Activated CD4-positive, alpha-beta T cell treated with anti-CD3 and anti-CD28 coated beads for 4 hours (primary cell): ENCODE data around the gene RTN4RL2.

Experiments
- DNase-seq, 2 donors: peaks; one replicate each; pipeline ENCODE4 v3.0.0-alpha.2; 2020

The RTN4RL2 gene

GRCh38 chr11:57460022-57460757, at the start of gene RTN4RL2:
Gene RTN4RL2, plus strand, starts transcription at chr11:57460528. Its CDS starts 338 bp downstream, at chr11:57460866.
- peak; percentile 23 to 30 for DNase-seq

- DNase-seq: no peak
These were observed 46.6 kb upstream of the RTN4RL2 start for GRCh38 chr11:57413681-57414080.

- no peak for DNase-seq
These were observed 45.6 kb upstream of the RTN4RL2 start for GRCh38 chr11:57414612-57415212.

- no peak for DNase-seq
These were observed 43.9 kb upstream of the RTN4RL2 start for GRCh38 chr11:57416436-57416835.

GRCh38 chr11:57417056-57417455, 43.3 kb upstream of the RTN4RL2 start:
- DNase-seq: no peak

- DNase-seq: no peak
These were observed 42.2 kb upstream of the RTN4RL2 start for GRCh38 chr11:57418131-57418530.

GRCh38 chr11:57419146-57419545, 41.2 kb upstream of the RTN4RL2 start:
- DNase-seq: no peak

- DNase-seq: no peak
These were observed 39.3 kb upstream of the RTN4RL2 start for GRCh38 chr11:57421066-57421465.

GRCh38 chr11:57421805-57422204, 38.5 kb upstream of the RTN4RL2 start:
- DNase-seq: no peak

- no peak for DNase-seq
These were observed 37.7 kb upstream of the RTN4RL2 start for GRCh38 chr11:57422669-57423068.

- DNase-seq: no peak
These were observed 36.1 kb upstream of the RTN4RL2 start for GRCh38 chr11:57424137-57424791.

- DNase-seq: peak; percentile 85 to 87
These were observed 35.4 kb upstream of the RTN4RL2 start for GRCh38 chr11:57424792-57425564.

- DNase-seq: peak in 1 of 2 donors; percentile 14
These were observed 34.5 kb upstream of the RTN4RL2 start for GRCh38 chr11:57425565-57426438.

- peak; percentile 22 to 27 for DNase-seq
These were observed 33.8 kb upstream of the RTN4RL2 start for GRCh38 chr11:57426439-57426928.

- peak; percentile 74 to 75 for DNase-seq
These were observed 33.2 kb upstream of the RTN4RL2 start, which contains the start of gene SLC43A3 for GRCh38 chr11:57426929-57427726. Gene SLC43A3, minus strand, starts transcription at chr11:57427121. Its CDS starts 949 bp downstream, at chr11:57426172.

GRCh38 chr11:57427727-57428082, 32.6 kb upstream of the RTN4RL2 start:
- DNase-seq: no peak

- no peak for DNase-seq
These were observed 31.7 kb upstream of the RTN4RL2 start for GRCh38 chr11:57428643-57429042.

GRCh38 chr11:57429946-57430345, 30.4 kb upstream of the RTN4RL2 start:
- no peak for DNase-seq

- no peak for DNase-seq
These were observed 29.4 kb upstream of the RTN4RL2 start for GRCh38 chr11:57430952-57431351.

- no peak for DNase-seq
These were observed 28.2 kb upstream of the RTN4RL2 start for GRCh38 chr11:57432149-57432561.

- no peak for DNase-seq
These were observed 27.6 kb upstream of the RTN4RL2 start for GRCh38 chr11:57432714-57433163.
